B cell (primary cell): Measurements from ENCODE around the gene ITIH2.

Experiments used
- CTCF ChIP-seq: fragments of 200-600 bp; IDR thresholded peaks from one replicate; pipeline ENCODE4 v1.8.0; 2022; ENCODE audit warnings: antibody characterized with exemption, mild to moderate bottlenecking
- EZH2 ChIP-seq: IDR thresholded peaks from 2 replicates; pipeline ENCODE4 v1.6.1; 2012; ENCODE audit warnings: borderline replicate concordance, low read depth, mild to moderate bottlenecking, moderate library complexity, low read length; ENCODE audit not compliant: insufficient read depth, poor library complexity, severe bottlenecking

GRCh38 chr10:7795605-7796004, 92.5 kb downstream of the ITIH2 start:
- TF ChIP-seq CTCF = no peak
- no peak for TF ChIP-seq EZH2
